GM12878 (cell line): ENCODE measurements around the gene KLHDC2. TPM values are rescaled to one million over a fixed set of nuclear protein-coding genes. Genes with fewer than 3 reads are reported as not detected.

ENCODE experiments used
- ATAC-seq: fragments of 200-7000 bp; cut with Tn5 transposase; 3 replicates; pipeline ENCODE4 v1.9.1; 2020; ENCODE audit warnings: mild to moderate bottlenecking, moderate library complexity
- BruUV-seq: library from RNA; stranded (reverse); fragments of 400-500 nt; replicated peaks from 2 replicates; lab custom pipeline; 2021; lab: Mats Ljungman, UMichigan
- CTCF ChIA-PET: fragments of 300-600 bp; sonication (Branson Sonifier 250); formaldehyde crosslinking; extraction: SDS; loops from one replicate; lab custom pipeline; 2021; ENCODE audit warnings: inconsistent platforms; lab: Yijun Ruan, JAX
- POLR2A ChIA-PET: fragments of 350-600 bp; formaldehyde crosslinking; extraction: SDS; loops from one replicate; lab custom pipeline; 2021; ENCODE audit warnings: inconsistent platforms; lab: Charles Lee
- RAD21 ChIA-PET: fragments of 300-600 bp; sonication (Branson Sonifier 250); formaldehyde crosslinking; loops from one replicate; lab custom pipeline; 2023; ENCODE audit warnings: antibody characterized with exemption; ENCODE audit not compliant: unreplicated experiment; lab: Charles Lee
- SMC1A ChIA-PET: fragments of 300-600 bp; sonication (Branson Sonifier 250); formaldehyde crosslinking; loops from one replicate; lab custom pipeline; 2023; ENCODE audit not compliant: unreplicated experiment, uncharacterized antibody; lab: Charles Lee
- DNase-seq: peaks from one replicate; pipeline ENCODE4 v3.0.0-alpha.2; 2011; ENCODE audit warnings: low read depth, low spot score
- FAIRE-seq: peaks from 3 replicates; lab custom pipeline; 2011; peaks lifted over from hg19 to GRCh38; lab: Jason Lieb, UNC
- H2AFZ ChIP-seq: 2 replicates; pipeline ENCODE4 v1.6.0; 2011; ENCODE audit warnings: low read depth, low read length, control low read depth; ENCODE audit not compliant: control insufficient read depth
- H3K27ac ChIP-seq: 2 replicates; pipeline ENCODE4 v1.5.1; 2011; ENCODE audit warnings: control low read depth; ENCODE audit not compliant: control insufficient read depth, insufficient read depth
- H3K27me3 ChIP-seq, 2 experiments: replicated peaks in 1 of 2; 2 replicates each; pipeline versions ENCODE4 v1.6.0 to v1.6.1; 2011; ENCODE audit warnings: low read length in 1 of 2; ENCODE audit not compliant: control insufficient read depth in 2 of 2, insufficient read depth in 2 of 2
- H3K36me3 ChIP-seq, 2 experiments: 2 replicates each; pipeline ENCODE4 v1.5.1; 2011; ENCODE audit warnings: low read length in 1 of 2; ENCODE audit not compliant: control insufficient read depth in 2 of 2, insufficient read depth in 2 of 2
- H3K4me1 ChIP-seq: 2 replicates; pipeline ENCODE4 v1.6.1; 2011; ENCODE audit warnings: mild to moderate bottlenecking, low read length, moderate library complexity, mixed read lengths; ENCODE audit not compliant: control insufficient read depth, insufficient read depth
- H3K4me2 ChIP-seq: 2 replicates; pipeline ENCODE4 v1.6.0; 2011; ENCODE audit warnings: control low read depth; ENCODE audit not compliant: control insufficient read depth, insufficient read depth
- H3K4me3 ChIP-seq: fragments of 200-600 bp; sonication (generic); 2 replicates; pipeline ENCODE4 v1.5.1; 2016
- H3K79me2 ChIP-seq: 2 replicates; pipeline ENCODE4 v1.6.0; 2011; ENCODE audit warnings: low read length; ENCODE audit not compliant: control insufficient read depth, insufficient read depth
- H3K9ac ChIP-seq: 2 replicates; pipeline ENCODE4 v1.8.0; 2011; ENCODE audit warnings: low read length, control low read depth, mixed read lengths; ENCODE audit not compliant: control insufficient read depth, insufficient read depth
- H3K9me3 ChIP-seq: replicated peaks from 3 replicates; pipeline ENCODE4 v1.5.1; 2011; ENCODE audit warnings: mild to moderate bottlenecking, low read length; ENCODE audit not compliant: control insufficient read depth, insufficient read depth
- H4K20me1 ChIP-seq: 2 replicates; pipeline ENCODE4 v1.6.0; 2011; ENCODE audit not compliant: control insufficient read depth, insufficient read depth
- ESRRA ChIP-seq: IDR thresholded peaks from 2 replicates; pipeline ENCODE4 v1.6.1; 2012; ENCODE audit warnings: mild to moderate bottlenecking, low read length, improper control_type of control experiment
- IKZF1 ChIP-seq: fragments of 450-650 bp; conservative IDR thresholded peaks from 2 replicates; pipeline ENCODE4 v1.6.1; 2017; ENCODE audit warnings: antibody characterized with exemption, mild to moderate bottlenecking
- MXI1 ChIP-seq: fragments of 150-350 bp; IDR thresholded peaks from 2 replicates; pipeline ENCODE4 v1.6.1; 2011; ENCODE audit warnings: low read depth, mild to moderate bottlenecking, inconsistent platforms, low read length, improper control_type of control experiment
- NR2C1 ChIP-seq: fragments of 450-650 bp; IDR thresholded peaks from 2 replicates; pipeline ENCODE4 v1.6.1; 2017; ENCODE audit warnings: antibody characterized with exemption, mild to moderate bottlenecking, moderate library complexity
- NRF1 ChIP-seq: conservative IDR thresholded peaks from 2 replicates; pipeline ENCODE4 v1.6.1; 2011; ENCODE audit warnings: mild to moderate bottlenecking, low read depth, low read length, improper control_type of control experiment
- WGBS: methylation state at CpG from one replicate; pipeline ENCODE4 v1.1.6; 2016; ENCODE audit warnings: low lambda C conversion rate; ENCODE audit not compliant: insufficient replicate concordance, insufficient coverage; ENCODE audit errors: missing lambda C conversion rate; 5-methylcytosine and 5-hydroxymethylcytosine counted together
- in situ Hi-C: fragments of 300-500 bp; cut with MboI; formaldehyde crosslinking; loops from 9 replicates; pipeline ENCODE4 v1.14.3; 2018; ENCODE audit warnings: mixed read lengths
- intact Hi-C: fragments of 100-400 bp; cut with micrococcal nuclease; formaldehyde crosslinking; loops from one replicate; pipeline ENCODE4 v1.14.2; 2022; ENCODE audit not compliant: unreplicated experiment
- polyA plus RNA-seq, 11 experiments: library from polyadenylated mRNA; depleted of rRNA in 4 of 11; unstranded in 6 of 11; stranded (reverse) in 5 of 11; fragments of >200 nt; fragmentation: Nextera tagmentation in 4 of 11; fragmentation: Illumina TruSeq in 1 of 11; extraction: Ambion mirVana in 4 of 11; extraction: Trizol in 1 of 11; gene quantifications; 1 replicate in 1 of 11; 2 replicates in 10 of 11; pipeline versions ENCODE4 v1.2.1 to v1.2.3, GENCODE V29; 2011 to 2016; ENCODE audit warnings: inconsistent platforms in 2 of 11, missing spikeins in 2 of 11, low read depth in 1 of 11
- total RNA-seq, 4 experiments: library from RNA; depleted of rRNA in 3 of 4; stranded (reverse); fragments of >200 nt in 3 of 4; fragmentation: Illumina TruSeq in 1 of 4; extraction: Trizol in 1 of 4; gene quantifications; 2 replicates each; pipeline versions ENCODE4 v1.2.1 to v1.2.3, GENCODE V29; 2013 to 2021
- TF ChIP-seq, protein P1 (sequence below): fragments of 150-350 bp; IDR thresholded peaks from 2 replicates; pipeline ENCODE4 v1.6.1; 2014; ENCODE audit warnings: mild to moderate bottlenecking, low read depth, low read length

Gene KLHDC2
- total and polyA plus RNA-seq, 10 of the 15 experiments (the other 5 are each of a cell fraction or from before 2014, with no cell fraction given), result 6.0 to 45.0 (median 24.7) TPM

DNA sequence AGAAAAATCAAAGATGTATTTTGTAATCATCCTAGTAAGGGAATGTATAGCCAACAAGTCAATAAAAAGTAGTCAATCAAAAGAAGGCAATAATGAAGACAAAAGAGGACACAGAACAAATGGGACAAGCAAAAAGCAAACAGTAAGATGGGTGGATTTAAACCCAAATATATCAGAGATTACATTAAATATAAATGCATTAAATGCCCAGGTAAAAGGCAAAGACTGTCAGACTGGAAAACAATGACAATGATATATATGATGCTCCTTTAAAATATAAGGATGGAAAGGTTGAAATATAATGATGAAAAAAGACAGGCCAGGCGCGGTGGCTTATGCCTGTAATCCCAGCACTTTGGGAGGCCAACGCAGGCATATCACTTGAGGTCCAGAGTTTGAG lies 48.9 kb downstream of the KLHDC2 start:
- peaks cover 3% of the 10 kb centered on the region for H3K9me3 ChIP-seq
- ATAC-seq (no peak), DNase-seq (no peak), FAIRE-seq (no peak)
- no peaks in the 10 kb centered on the region for H3K79me2 ChIP-seq
- H3K27ac ChIP-seq, result no peak overlapping the region
- in situ Hi-C loops, result no loop called here
- no peaks in the 10 kb centered on the region for H4K20me1 ChIP-seq
- no peak overlapping the region for H3K4me3 ChIP-seq
- no peak overlapping the region for H3K4me2 ChIP-seq
- ChIA-PET SMC1A (interaction anchor here (0.9 kb wide), 1 partner anchor 11 kb away, joined by 4 read pairs; no protein-coding TSS in a partner anchor), CTCF (interaction anchor here (1.9 kb wide), 1 partner anchor 35 kb away, joined by 7 read pairs; the partner anchor contains the start of gene NEMF), RAD21 (no interaction called here), POLR2A (interaction anchor here (1.0 kb wide), 1 partner anchor 188 kb away, joined by 3 read pairs; no protein-coding TSS in a partner anchor)
- TF ChIP-seq NR2C1 (no peak), IKZF1 (no peak), ESRRA (no peak), MXI1 (no peak), NRF1 (no peak)
- TF ChIP-seq, protein P1, sequence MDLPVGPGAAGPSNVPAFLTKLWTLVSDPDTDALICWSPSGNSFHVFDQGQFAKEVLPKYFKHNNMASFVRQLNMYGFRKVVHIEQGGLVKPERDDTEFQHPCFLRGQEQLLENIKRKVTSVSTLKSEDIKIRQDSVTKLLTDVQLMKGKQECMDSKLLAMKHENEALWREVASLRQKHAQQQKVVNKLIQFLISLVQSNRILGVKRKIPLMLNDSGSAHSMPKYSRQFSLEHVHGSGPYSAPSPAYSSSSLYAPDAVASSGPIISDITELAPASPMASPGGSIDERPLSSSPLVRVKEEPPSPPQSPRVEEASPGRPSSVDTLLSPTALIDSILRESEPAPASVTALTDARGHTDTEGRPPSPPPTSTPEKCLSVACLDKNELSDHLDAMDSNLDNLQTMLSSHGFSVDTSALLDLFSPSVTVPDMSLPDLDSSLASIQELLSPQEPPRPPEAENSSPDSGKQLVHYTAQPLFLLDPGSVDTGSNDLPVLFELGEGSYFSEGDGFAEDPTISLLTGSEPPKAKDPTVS, result no peak
- WGBS, result 98% methylated on average over 3 of the region's 3 CpGs
- H3K36me3 ChIP-seq, result peaks cover 6 to 34% of the 10 kb centered on the region in 2 experiments; a peak in 3 of 4 replicates
- BruUV-seq, result no TSS peak
- H3K4me1 ChIP-seq, result no peaks in the 10 kb centered on the region
- no peak overlapping the region for H2AFZ ChIP-seq
- intact Hi-C loops, result no loop called here
- H3K9ac ChIP-seq, result no peak overlapping the region
- no peaks in the 10 kb centered on the region for H3K27me3 ChIP-seq
